HuH-7 (cell line): ENCODE results near the gene COX7A2.

Source experiments
- DNase-seq: peaks from one replicate; pipeline ENCODE4 v3.0.0; 2011; ENCODE audit warnings: low spot score

Gene COX7A2

GRCh38 chr6:75268121-75268987 lies 24.8 kb upstream of the COX7A2 start:
- DNase-seq, result no peak

- no peak for DNase-seq
Measured at GRCh38 chr6:75267461-75267860, 23.9 kb upstream of the COX7A2 start.

GRCh38 chr6:75266716-75267291 lies 23.2 kb upstream of the COX7A2 start:
- no peak for DNase-seq

GRCh38 chr6:75263401-75263750 lies 19.8 kb upstream of the COX7A2 start:
- no peak for DNase-seq

GRCh38 chr6:75262716-75263400 lies 19.3 kb upstream of the COX7A2 start:
- DNase-seq, result no peak

- DNase-seq, result no peak
Measured at GRCh38 chr6:75261299-75261698, 17.7 kb upstream of the COX7A2 start.

GRCh38 chr6:75257343-75258087 lies 13.9 kb upstream of the COX7A2 start:
- no peak for DNase-seq

GRCh38 chr6:75250552-75250951 lies 7.0 kb upstream of the COX7A2 start:
- no peak for DNase-seq

GRCh38 chr6:75249837-75250236 lies 6.2 kb upstream of the COX7A2 start:
- DNase-seq, result no peak

GRCh38 chr6:75246386-75246785 lies 2.8 kb upstream of the COX7A2 start:
- DNase-seq, result no peak

GRCh38 chr6:75244063-75244584 lies 523 bp upstream of the COX7A2 start:
- DNase-seq, result no peak

GRCh38 chr6:75236630-75237029 lies 7.0 kb downstream of the COX7A2 start:
- no peak for DNase-seq

- no peak for DNase-seq
Measured at GRCh38 chr6:75235271-75235670, 8.3 kb downstream of the COX7A2 start.

- no peak for DNase-seq
Measured at GRCh38 chr6:75234126-75234865, 9.3 kb downstream of the COX7A2 start.

GRCh38 chr6:75233092-75233615 lies 10.4 kb downstream of the COX7A2 start:
- DNase-seq, result no peak

- DNase-seq, result no peak
Measured at GRCh38 chr6:75230484-75231325, 12.9 kb downstream of the COX7A2 start.

GRCh38 chr6:75224303-75224926 lies 19.2 kb downstream of the COX7A2 start:
- no peak for DNase-seq

GRCh38 chr6:75223428-75223827 lies 20.2 kb downstream of the COX7A2 start:
- no peak for DNase-seq

GRCh38 chr6:75222261-75222660 lies 21.3 kb downstream of the COX7A2 start:
- no peak for DNase-seq

GRCh38 chr6:75221116-75221515 lies 22.5 kb downstream of the COX7A2 start:
- DNase-seq, result no peak
